Skeletal muscle tissue (tissue), 4 donors: Measurements from ENCODE around the gene GPC2. TPM values are rescaled to one million over a fixed set of nuclear protein-coding genes. Genes with fewer than 3 reads are reported as not detected.
"Not testable (repeated sequence)": the region's sequence is repeated elsewhere in the genome, so short reads cannot be mapped to it uniquely, and the experiment has no call there.

Source experiments
- H3K27ac ChIP-seq: one replicate; pipeline ENCODE4 v1.7.0; 2013; ENCODE audit warnings: mild to moderate bottlenecking, low read depth, low read length, inconsistent platforms
- H3K27me3 ChIP-seq, 3 donors: one replicate each; pipeline ENCODE4 v1.7.0; 2013; ENCODE audit warnings: low read length in 3 of 3; ENCODE audit not compliant: control insufficient read depth in 3 of 3, insufficient read depth in 3 of 3
- H3K36me3 ChIP-seq, 3 donors: one replicate each; pipeline ENCODE4 v1.7.0; 2013; ENCODE audit warnings: low read length in 3 of 3; ENCODE audit not compliant: control insufficient read depth in 3 of 3, insufficient read depth in 3 of 3
- H3K4me1 ChIP-seq, 3 donors: one replicate each; pipeline ENCODE4 v1.7.0; 2013; ENCODE audit warnings: low read length in 3 of 3, mild to moderate bottlenecking in 3 of 3; ENCODE audit not compliant: control insufficient read depth in 3 of 3, insufficient read depth in 3 of 3
- H3K4me3 ChIP-seq, 3 donors: one replicate each; pipeline ENCODE4 v1.7.0; 2013; ENCODE audit warnings: low read length in 3 of 3
- H3K9ac ChIP-seq, 3 donors: one replicate each; pipeline ENCODE4 v1.7.0; 2013; ENCODE audit warnings: low read length in 3 of 3, mild to moderate bottlenecking in 3 of 3, moderate library complexity in 2 of 3, low read depth in 1 of 3
- H3K9me3 ChIP-seq, 3 donors: one replicate each; pipeline ENCODE4 v1.7.0; 2013; ENCODE audit warnings: low read length in 3 of 3; ENCODE audit not compliant: control insufficient read depth in 3 of 3
- total RNA-seq: library from RNA; depleted of rRNA; stranded (reverse); fragments of >200 nt; gene quantifications from one replicate; pipeline ENCODE4 v1.2.3, GENCODE V29; 2014
- donor health status: Osteomylitis.

Gene GPC2
- total RNA-seq, 1 donor from 2014 or later = 5.2 TPM

- H3K9ac ChIP-seq = no peak overlapping the region
- no peak overlapping the region for H3K4me3 ChIP-seq
- no peaks in the 10 kb centered on the region for H3K27me3 ChIP-seq
- peaks cover 30 to 33% (median 32%) of the 10 kb centered on the region in 3 donors for H3K36me3 ChIP-seq
- peaks cover 14 to 27% (median 21%) of the 10 kb centered on the region in 3 donors for H3K4me1 ChIP-seq
- no peaks in the 10 kb centered on the region for H3K9me3 ChIP-seq
- no peak overlapping the region for H3K27ac ChIP-seq
Measured at GRCh38 chr7:100153708-100154535, 23.3 kb downstream of the GPC2 start.

- Histone ChIP-seq H3K27ac (no peak overlapping the region), H3K36me3 (peaks cover 30 to 33% (median 32%) of the 10 kb centered on the region in 3 donors)
Measured at GRCh38 chr7:100152937-100153666, 24.1 kb downstream of the GPC2 start.

DNA sequence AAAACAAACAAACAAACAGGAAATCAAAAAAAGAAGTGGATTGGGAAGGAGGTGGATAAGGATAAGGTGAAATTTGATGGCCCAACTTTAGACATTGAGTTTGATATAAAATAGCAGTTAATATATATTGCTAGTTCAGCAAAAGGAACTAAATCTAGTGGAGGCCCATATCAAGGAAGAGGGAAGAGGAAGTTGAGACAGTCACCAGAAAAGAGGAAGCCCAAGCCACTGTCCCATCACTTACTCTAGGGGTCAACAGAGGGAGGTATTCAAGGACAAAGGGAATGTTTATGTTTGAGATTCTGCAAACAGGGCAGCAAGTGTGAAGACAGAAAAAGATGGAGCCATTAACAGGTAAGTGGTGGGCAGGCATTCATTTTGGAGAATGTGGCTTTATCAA is 24.8 kb downstream of the GPC2 start:
- peaks cover 30 to 33% (median 32%) of the 10 kb centered on the region in 3 donors for H3K36me3 ChIP-seq
- H3K27me3 ChIP-seq = no peaks in the 10 kb centered on the region
- H3K27ac ChIP-seq = no peak overlapping the region
- H3K9me3 ChIP-seq = no peaks in the 10 kb centered on the region
- no peak overlapping the region for H3K4me3 ChIP-seq
- H3K4me1 ChIP-seq = peaks cover 13 to 26% (median 15%) of the 10 kb centered on the region in 3 donors
- no peak overlapping the region for H3K9ac ChIP-seq

More at GRCh38 chr7:100152937-100153666, 24.1 kb downstream of the GPC2 start:
- H3K9me3 ChIP-seq = no peaks in the 10 kb centered on the region
- H3K9ac ChIP-seq = no peak overlapping the region
- peaks cover 16 to 28% (median 20%) of the 10 kb centered on the region in 3 donors for H3K4me1 ChIP-seq
- H3K27me3 ChIP-seq = no peaks in the 10 kb centered on the region
- no peak overlapping the region for H3K4me3 ChIP-seq

DNA sequence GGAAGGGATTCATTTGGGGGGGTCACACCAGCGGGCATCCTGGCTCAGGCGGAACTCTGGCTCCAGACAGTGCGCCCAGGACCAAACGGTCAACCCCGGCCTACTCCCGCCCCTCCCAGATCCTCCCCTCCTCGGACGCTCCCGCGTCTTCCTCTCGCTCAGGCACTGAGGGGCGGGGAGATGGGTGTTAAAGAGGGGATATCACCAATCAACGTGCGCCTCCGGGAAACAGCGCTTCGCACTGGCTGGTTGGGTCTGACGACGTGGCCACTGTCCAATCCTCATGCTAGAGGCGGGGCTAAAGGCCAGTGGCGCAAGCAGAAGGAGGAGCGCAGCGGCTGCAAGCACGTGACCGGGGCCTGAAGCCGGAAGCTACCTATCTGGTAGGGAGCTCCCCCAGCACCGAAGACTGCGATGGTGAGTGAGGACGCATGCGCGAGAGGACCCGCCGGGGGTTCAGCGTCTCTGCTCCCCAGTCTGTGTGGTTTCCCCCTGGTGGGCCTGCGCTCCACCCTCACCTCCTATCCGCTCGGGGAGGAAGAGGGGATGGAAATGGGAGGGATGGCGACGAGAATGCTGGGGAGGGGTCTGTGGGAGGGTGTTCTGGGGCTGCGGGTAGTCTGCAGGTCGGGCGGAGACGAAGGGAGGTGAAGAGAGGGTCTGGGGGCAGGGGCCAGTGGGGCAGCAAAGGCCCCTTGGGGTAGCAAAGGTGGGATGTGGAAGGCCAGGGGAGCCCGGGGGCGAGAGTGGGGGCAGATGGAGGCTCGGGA is 28.4 kb downstream of the GPC2 start, which contains the start of gene LAMTOR4:
TSS of gene LAMTOR4 (plus strand) at position 360 of the 770 bp plus-strand sequence. CDS start at position 415, 55 bp downstream.
- H3K36me3 ChIP-seq = peaks cover 8 to 9% (median 8%) of the 10 kb centered on the region in 3 donors
- H3K9ac ChIP-seq = peak within 1 kb of the TSS; percentile 91 to 98 (median 97)
- H3K4me1 ChIP-seq = peaks cover 10 to 18% (median 10%) of the 10 kb centered on the region in 3 donors
- H3K27me3 ChIP-seq = no peaks in the 10 kb centered on the region
- H3K27ac ChIP-seq = peak within 1 kb of the TSS; percentile 81
- H3K9me3 ChIP-seq = no peaks in the 10 kb centered on the region
- peak within 1 kb of the TSS; percentile 98 to 100 (median 99) for H3K4me3 ChIP-seq

GRCh38 chr7:100148225-100148558 is 29.0 kb downstream of the GPC2 start:
- no peaks in the 10 kb centered on the region for H3K9me3 ChIP-seq
- peaks cover 3 to 6% (median 3%) of the 10 kb centered on the region in 3 donors for H3K36me3 ChIP-seq
- H3K4me1 ChIP-seq = peaks cover 10 to 18% (median 10%) of the 10 kb centered on the region in 3 donors
- H3K27me3 ChIP-seq = no peaks in the 10 kb centered on the region
- H3K27ac ChIP-seq = peak overlapping the region; percentile 62
- H3K4me3 ChIP-seq = peak overlapping the region; percentile 86 to 100 (median 98)
- peak overlapping the region; percentile 70 to 98 (median 83) for H3K9ac ChIP-seq

DNA sequence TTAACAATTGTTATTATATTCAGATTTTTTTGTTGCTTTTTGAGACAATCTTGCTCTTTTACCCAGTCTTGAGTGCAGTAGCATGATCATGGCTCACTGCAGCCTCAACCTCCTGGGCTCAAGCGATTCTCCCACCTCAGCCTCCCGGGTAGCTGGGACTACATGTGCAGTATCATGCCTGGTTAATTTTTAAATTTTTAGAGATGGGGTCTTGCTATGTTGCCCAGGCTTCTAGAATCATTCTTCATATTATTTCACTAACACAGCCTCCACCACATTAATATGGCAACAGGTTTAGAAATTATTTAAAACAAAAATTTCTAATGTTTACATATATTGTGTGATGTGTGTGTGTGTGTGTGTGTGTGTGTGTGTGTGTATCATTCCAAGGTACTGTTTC is 29.9 kb downstream of the GPC2 start:
- no peak overlapping the region for H3K9ac ChIP-seq
- peaks cover 10 to 18% (median 10%) of the 10 kb centered on the region in 3 donors for H3K4me1 ChIP-seq
- H3K9me3 ChIP-seq = no peaks in the 10 kb centered on the region
- H3K36me3 ChIP-seq = peaks cover 0 to 2% (median 2%) of the 10 kb centered on the region in 3 donors
- H3K27ac ChIP-seq = no peak overlapping the region
- H3K27me3 ChIP-seq = peaks cover 0 to 2% (median 0%) of the 10 kb centered on the region in 3 donors
- no peak overlapping the region for H3K4me3 ChIP-seq

- H3K4me3 ChIP-seq, H3K27ac ChIP-seq, H3K9ac ChIP-seq, H3K9me3 ChIP-seq, H3K36me3 ChIP-seq, H3K27me3 ChIP-seq: not testable (repeated sequence)
- H3K4me1 ChIP-seq = peaks cover 10 to 18% (median 10%) of the 10 kb centered on the region in 3 donors
Measured at GRCh38 chr7:100146350-100146749, 30.8 kb downstream of the GPC2 start.

GRCh38 chr7:100142461-100142860 is 34.7 kb downstream of the GPC2 start:
- Histone ChIP-seq H3K4me3 (no peak overlapping the region), H3K27me3 (peaks cover 9 to 23% (median 10%) of the 10 kb centered on the region in 3 donors), H3K36me3 (no peaks in the 10 kb centered on the region), H3K9me3 (no peaks in the 10 kb centered on the region), H3K27ac (no peak overlapping the region), H3K4me1 (no peaks in the 10 kb centered on the region), H3K9ac (no peak overlapping the region)

- Histone ChIP-seq H3K4me3 (no peak overlapping the region), H3K27me3 (peaks cover 9 to 24% (median 10%) of the 10 kb centered on the region in 3 donors), H3K9ac (no peak overlapping the region), H3K9me3 (no peaks in the 10 kb centered on the region), H3K4me1 (no peaks in the 10 kb centered on the region), H3K27ac (no peak overlapping the region), H3K36me3 (no peaks in the 10 kb centered on the region)
Measured at GRCh38 chr7:100141555-100141949, 35.6 kb downstream of the GPC2 start.
